PC-9 (cell line): ENCODE data around the gene RCOR3.

Source experiments
- CTCF ChIP-seq: fragments of 200-600 bp; sonication (generic); conservative IDR thresholded peaks from 2 replicates; pipeline ENCODE4 v1.6.1; 2017; ENCODE audit warnings: mixed run types, antibody characterized with exemption, mild to moderate bottlenecking, moderate library complexity
- EZH2 ChIP-seq: fragments of 200-600 bp; sonication (generic); IDR thresholded peaks from 2 replicates; pipeline ENCODE4 v1.8.0; 2017; ENCODE audit warnings: antibody characterized with exemption, low read depth

- TF ChIP-seq CTCF (no peak), EZH2 (no peak)
These were observed 1.3 kb upstream of the RCOR3 start for GRCh38 chr1:211257826-211258225.
